SU-DHL-6 (cell line): ENCODE measurements around the gene DDIT3.
"Not testable (repeated sequence)": the region's sequence is repeated elsewhere in the genome, so short reads cannot be mapped to it uniquely, and the experiment has no call there.

ENCODE experiments used
- H2AFZ ChIP-seq: fragments of 200-600 bp; sonication (generic); 2 replicates; pipeline ENCODE4 v1.6.1; 2014; ENCODE audit warnings: low read depth, mild to moderate bottlenecking, moderate library complexity, mixed read lengths, antibody characterized with exemption, low read length; ENCODE audit not compliant: severe bottlenecking
- H3F3A ChIP-seq: fragments of 200-600 bp; shearing (Covaris generic); 2 replicates; pipeline ENCODE4 v1.6.0; 2016; ENCODE audit warnings: antibody characterized with exemption, mild to moderate bottlenecking; ENCODE audit not compliant: insufficient read depth
- H3K27ac ChIP-seq: fragments of 200-600 bp; sonication (generic); 2 replicates; pipeline ENCODE4 v1.5.1; 2016; ENCODE audit warnings: low read depth, mild to moderate bottlenecking, low read length, moderate library complexity, mixed read lengths
- H3K27me3 ChIP-seq: fragments of 200-600 bp; sonication (generic), shearing (Covaris generic); 2 replicates; pipeline ENCODE4 v1.6.0; 2014; ENCODE audit warnings: mild to moderate bottlenecking, low read length
- H3K36me3 ChIP-seq: fragments of 200-600 bp; sonication (generic); 2 replicates; pipeline ENCODE4 v1.6.1; 2014; ENCODE audit warnings: mild to moderate bottlenecking, low read length, mixed read lengths
- H3K4me2 ChIP-seq: fragments of 300-600, 200-600 bp; shearing (Covaris generic), sonication (generic); 2 replicates; pipeline ENCODE4 v1.6.0; 2014; ENCODE audit warnings: low read length, low read depth, mild to moderate bottlenecking; ENCODE audit not compliant: poor library complexity, severe bottlenecking
- H3K4me3 ChIP-seq: fragments of 200-600 bp; sonication (generic); 2 replicates; pipeline ENCODE4 v1.5.1; 2014; ENCODE audit warnings: antibody characterized with exemption, low read length, mild to moderate bottlenecking, mixed read lengths; ENCODE audit not compliant: insufficient read depth, poor library complexity, severe bottlenecking
- H3K79me2 ChIP-seq: fragments of 200-600 bp; sonication (generic); 2 replicates; pipeline ENCODE4 v1.6.1; 2014; ENCODE audit warnings: mild to moderate bottlenecking, low read length, moderate library complexity; ENCODE audit not compliant: insufficient read depth
- H3K9ac ChIP-seq: fragments of 200-600 bp; sonication (generic); 2 replicates; pipeline ENCODE4 v1.7.0; 2014; ENCODE audit warnings: mild to moderate bottlenecking, low read length
- H3K9me2 ChIP-seq: fragments of 200-600 bp; sonication (generic); replicated peaks from 2 replicates; pipeline ENCODE4 v1.6.1; 2014; ENCODE audit warnings: low read length; ENCODE audit not compliant: insufficient read depth
- H3K9me3 ChIP-seq: fragments of 200-600 bp; sonication (generic); 2 replicates; pipeline ENCODE4 v1.6.1; 2014; ENCODE audit warnings: low read length, mixed read lengths; ENCODE audit not compliant: insufficient read depth
- H4K20me1 ChIP-seq: fragments of 200-600 bp; sonication (generic); 2 replicates; pipeline ENCODE4 v1.6.1; 2014; ENCODE audit warnings: low read depth, mild to moderate bottlenecking, antibody characterized with exemption, low read length, moderate library complexity, mixed read lengths
- CTCF ChIP-seq: fragments of 200-600 bp; sonication (generic); IDR thresholded peaks from one replicate; pipeline ENCODE4 v1.5.1; 2017; ENCODE audit warnings: antibody characterized with exemption, mild to moderate bottlenecking, low read length, moderate library complexity; ENCODE audit not compliant: insufficient read depth, poor library complexity, severe bottlenecking
- EZH2phosphoT487 ChIP-seq: fragments of 200-600 bp; sonication (generic), shearing (Covaris generic); conservative IDR thresholded peaks from 2 replicates; pipeline ENCODE4 v1.6.1; 2018; ENCODE audit warnings: mild to moderate bottlenecking, antibody characterized with exemption, low read length, moderate library complexity, mixed read lengths

The DDIT3 gene

GRCh38 chr12:57564178-57564740 is 43.9 kb upstream of the DDIT3 start:
- Histone ChIP-seq H3K79me2 (no peaks in the 10 kb centered on the region), H3K27me3 (no peaks in the 10 kb centered on the region), H4K20me1 (no peaks in the 10 kb centered on the region), H3K4me2 (no peak overlapping the region), H3F3A (no peaks in the 10 kb centered on the region), H2AFZ (no peak overlapping the region), H3K27ac (no peak overlapping the region), H3K9ac (no peak overlapping the region), H3K4me3 (no peak overlapping the region), H3K9me2 (no peaks in the 10 kb centered on the region), H3K36me3 (no peaks in the 10 kb centered on the region), H3K9me3 (no peaks in the 10 kb centered on the region)
- no peak for TF ChIP-seq CTCF
- no peak for TF ChIP-seq EZH2phosphoT487

GRCh38 chr12:57563358-57563757 is 43.0 kb upstream of the DDIT3 start:
- no peak overlapping the region for H3K27ac ChIP-seq
- no peaks in the 10 kb centered on the region for H3K27me3 ChIP-seq
- no peak for TF ChIP-seq CTCF
- no peak for TF ChIP-seq EZH2phosphoT487
- H3K9me3 ChIP-seq = no peaks in the 10 kb centered on the region
- H4K20me1 ChIP-seq = no peaks in the 10 kb centered on the region
- no peaks in the 10 kb centered on the region for H3K36me3 ChIP-seq
- H3F3A ChIP-seq = no peaks in the 10 kb centered on the region
- H2AFZ ChIP-seq = no peak overlapping the region
- no peaks in the 10 kb centered on the region for H3K79me2 ChIP-seq
- no peak overlapping the region for H3K9ac ChIP-seq
- no peak overlapping the region for H3K4me2 ChIP-seq
- H3K9me2 ChIP-seq = no peaks in the 10 kb centered on the region
- no peak overlapping the region for H3K4me3 ChIP-seq

- not testable (repeated sequence) for H3K9me2 ChIP-seq, H3K9ac ChIP-seq, H3K4me2 ChIP-seq, H3K4me3 ChIP-seq, H2AFZ ChIP-seq, H3K79me2 ChIP-seq, H3K9me3 ChIP-seq, H3K36me3 ChIP-seq, H4K20me1 ChIP-seq, H3K27ac ChIP-seq, H3F3A ChIP-seq, H3K27me3 ChIP-seq
Observed at GRCh38 chr12:57561117-57561516, 40.8 kb upstream of the DDIT3 start.

GRCh38 chr12:57560516-57560915 is 40.2 kb upstream of the DDIT3 start:
- Histone ChIP-seq H3K27me3 (no peaks in the 10 kb centered on the region), H3K4me2 (no peak overlapping the region), H2AFZ (no peak overlapping the region), H3F3A (no peaks in the 10 kb centered on the region), H3K9me2 (no peaks in the 10 kb centered on the region), H3K9ac (no peak overlapping the region), H3K36me3 (no peaks in the 10 kb centered on the region), H3K9me3 (no peaks in the 10 kb centered on the region), H3K79me2 (no peaks in the 10 kb centered on the region), H3K27ac (no peak overlapping the region), H4K20me1 (no peaks in the 10 kb centered on the region), H3K4me3 (no peak overlapping the region)
- TF ChIP-seq EZH2phosphoT487 (no peak), CTCF (no peak)
